NT2/D1 (cell line): ENCODE results near the gene TMC8.

Experiments
- SUZ12 ChIP-seq: IDR thresholded peaks from 2 replicates; pipeline ENCODE4 v1.6.1; 2011; ENCODE audit not compliant: insufficient read length, insufficient read depth; ENCODE audit errors: extremely low read depth
- ZNF274 ChIP-seq: IDR thresholded peaks from 2 replicates; pipeline ENCODE4 v1.6.1; 2011; ENCODE audit warnings: mild to moderate bottlenecking, low read depth, low read length

GRCh38 chr17:78141437-78142118 lies 11.0 kb downstream of the TMC8 start:
- TF ChIP-seq SUZ12: no peak
- TF ChIP-seq ZNF274: no peak
